Upper lobe of left lung (tissue), 6 donors: Measurements from ENCODE around the gene SLC25A23. TPM values are rescaled to one million over a fixed set of nuclear protein-coding genes. Genes with fewer than 3 reads are reported as not detected.

Experiments used
- ATAC-seq, 2 donors: fragments of 200-7000 bp; cut with Tn5 transposase; one replicate each; pipeline ENCODE4 v1.9.1; 2022; ENCODE audit warnings: mild to moderate bottlenecking in 2 of 2, moderate library complexity in 2 of 2; ENCODE audit not compliant: low FRiP score in 2 of 2
- DNase-seq, 2 donors: peaks; one replicate each; pipeline ENCODE4 v3.0.0-alpha.2; 2019 to 2020
- H3K27ac ChIP-seq, 4 donors: fragments of 200-600 bp; sonication (generic); one replicate each; pipeline ENCODE4 v1.5.1; 2016 to 2019
- H3K27me3 ChIP-seq, 4 donors: fragments of 200-600 bp; sonication (generic); one replicate each; pipeline ENCODE4 v1.5.1; 2017 to 2019
- H3K36me3 ChIP-seq, 4 donors: fragments of 200-600 bp; sonication (generic); one replicate each; pipeline ENCODE4 v1.5.1; 2016 to 2019
- H3K4me1 ChIP-seq, 4 donors: fragments of 200-600 bp; sonication (generic); one replicate each; pipeline ENCODE4 v1.5.1; 2018 to 2019
- H3K4me3 ChIP-seq, 4 donors: fragments of 200-600 bp; sonication (generic); one replicate each; pipeline ENCODE4 v1.5.1; 2017 to 2019; ENCODE audit warnings: mild to moderate bottlenecking in 2 of 4, moderate library complexity in 1 of 4
- H3K9me3 ChIP-seq, 4 donors: fragments of 200-600 bp; sonication (generic); one replicate each; pipeline ENCODE4 v1.5.1; 2018 to 2019
- CTCF ChIP-seq, 6 experiments: fragments of 450-650 bp in 4 of 6; fragments of 200-600 bp in 2 of 6; sonication (generic) in 2 of 6; IDR thresholded peaks; one replicate each; pipeline ENCODE4 v1.5.1; 2016 to 2019; ENCODE audit warnings: antibody characterized with exemption in 6 of 6
- EP300 ChIP-seq, 4 donors: sonication (generic); formaldehyde crosslinking; IDR thresholded peaks; one replicate each; pipeline ENCODE4 v1.5.1; 2017; ENCODE audit warnings: antibody characterized with exemption in 4 of 4, control low read depth in 2 of 4
- POLR2A ChIP-seq, 4 donors: fragments of 450-650 bp; IDR thresholded peaks; one replicate each; pipeline ENCODE4 v1.5.1; 2016 to 2017; ENCODE audit warnings: antibody characterized with exemption in 4 of 4, mild to moderate bottlenecking in 2 of 4
- POLR2AphosphoS5 ChIP-seq, 2 donors: sonication (generic); formaldehyde crosslinking; IDR thresholded peaks; one replicate each; pipeline ENCODE4 v1.5.1; 2017; ENCODE audit warnings: antibody characterized with exemption in 2 of 2
- WGBS, 2 donors: methylation state at CpG; one replicate each; pipeline ENCODE4 v1.1.5; 2017 to 2018; 5-methylcytosine and 5-hydroxymethylcytosine counted together
- total RNA-seq, 6 donors: library from RNA; depleted of rRNA in 4 of 6; stranded (reverse); fragments of >200 nt in 4 of 6; gene quantifications; one replicate each; pipeline versions ENCODE4 v1.1.0 to v1.2.1, GENCODE V29; 2016 to 2021
- donor health status: DM: no; HTN: no; CAD: no; lungs with moderate emphysema.
- donor health status: DM: no; HTN: yes; CAD: no; lungs with severe emphysema.

SLC25A23 gene
- total RNA-seq, 6 donors from 2014 or later, result 29.3 to 133 (median 64.5) TPM

GRCh38 chr19:6415591-6416190 lies 43.9 kb downstream of the SLC25A23 start:
- 90 to 97% methylated on average over 16 to 27 of the region's 32 CpGs for WGBS, 2 donors
- Histone ChIP-seq H3K4me1 (peaks cover 0 to 10% (median 4%) of the 10 kb centered on the region in 4 donors), H3K27ac (no peak overlapping the region), H3K9me3 (no peaks in the 10 kb centered on the region), H3K36me3 (peaks cover 50 to 73% (median 67%) of the 10 kb centered on the region in 4 donors), H3K4me3 (no peak overlapping the region), H3K27me3 (no peaks in the 10 kb centered on the region)
- no peak for ATAC-seq
- peak in 1 of 2 donors; percentile 83 for DNase-seq
- no peak for TF ChIP-seq EP300 (IDR thresholded peaks at IDR 0.05)
- no peak for TF ChIP-seq POLR2AphosphoS5 (IDR thresholded peaks at IDR 0.05)
- no peak for TF ChIP-seq CTCF (IDR thresholded peaks at IDR 0.05)
- no peak for TF ChIP-seq POLR2A (IDR thresholded peaks at IDR 0.05)

DNA sequence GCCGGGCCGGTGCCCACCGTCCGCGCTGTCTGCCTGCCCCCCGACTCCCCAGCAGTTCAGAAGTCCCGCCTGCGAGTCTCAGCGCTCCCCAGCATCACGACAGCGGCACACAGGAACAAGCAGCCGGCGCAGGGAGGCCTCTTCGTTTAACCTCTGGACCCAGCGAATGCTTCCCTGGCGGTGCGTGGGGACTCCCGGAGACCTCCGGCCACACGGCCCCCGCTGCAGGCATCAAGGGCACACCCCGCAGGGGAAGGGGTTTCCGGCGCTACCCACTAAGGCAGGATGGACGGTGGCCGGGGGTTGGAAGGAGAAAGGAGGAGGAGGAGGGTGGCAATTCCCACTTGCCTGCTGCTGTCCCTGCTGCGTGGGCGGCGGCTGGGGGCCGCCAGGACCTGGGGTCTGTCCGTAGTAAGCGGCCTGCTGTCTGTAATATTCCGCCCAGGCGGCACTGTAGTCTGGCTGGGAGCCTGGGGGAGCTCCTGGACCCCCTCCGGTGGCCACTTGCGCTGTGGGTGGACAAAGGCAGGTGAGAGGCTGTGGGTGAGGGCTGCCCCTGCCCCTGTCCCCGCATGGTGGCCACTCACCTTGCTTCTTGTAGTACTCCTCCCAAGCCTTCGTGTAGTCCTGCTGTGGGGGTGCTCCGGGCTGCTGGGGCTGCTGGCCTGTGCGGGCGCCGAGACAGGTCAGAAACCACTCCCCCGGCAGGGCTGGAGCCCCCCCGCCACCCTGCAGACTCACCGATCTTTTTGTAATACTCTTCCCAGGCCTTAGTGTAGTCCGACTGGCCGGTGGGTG lies 44.6 kb downstream of the SLC25A23 start:
- no peak overlapping the region for H3K4me3 ChIP-seq
- TF ChIP-seq POLR2AphosphoS5 (IDR thresholded peaks at IDR 0.05) (no peak), CTCF (IDR thresholded peaks at IDR 0.05) (no peak), EP300 (IDR thresholded peaks at IDR 0.05) (no peak), POLR2A (IDR thresholded peaks at IDR 0.05) (no peak)
- no peak overlapping the region for H3K27ac ChIP-seq
- no peak for ATAC-seq
- H3K36me3 ChIP-seq, result peaks cover 48 to 66% (median 61%) of the 10 kb centered on the region in 4 donors
- peaks cover 0 to 10% (median 4%) of the 10 kb centered on the region in 4 donors for H3K4me1 ChIP-seq
- peak in 1 of 2 donors; percentile 76 for DNase-seq
- no peaks in the 10 kb centered on the region for H3K27me3 ChIP-seq
- 94% methylated on average over 21 to 47 of the region's 47 CpGs for WGBS, 2 donors
- H3K9me3 ChIP-seq, result no peaks in the 10 kb centered on the region

GRCh38 chr19:6413721-6414643 lies 45.6 kb downstream of the SLC25A23 start:
- no peak for TF ChIP-seq CTCF (IDR thresholded peaks at IDR 0.05)
- TF ChIP-seq POLR2A (IDR thresholded peaks at IDR 0.05), result no peak
- TF ChIP-seq EP300 (IDR thresholded peaks at IDR 0.05), result no peak
- no peak for TF ChIP-seq POLR2AphosphoS5 (IDR thresholded peaks at IDR 0.05)
- Histone ChIP-seq H3K9me3 (no peaks in the 10 kb centered on the region), H3K27ac (peak overlapping the region in 2 of 4 donors; percentile 37 to 38), H3K4me3 (no peak overlapping the region), H3K27me3 (no peaks in the 10 kb centered on the region), H3K4me1 (peaks cover 0 to 10% (median 4%) of the 10 kb centered on the region in 4 donors), H3K36me3 (peaks cover 44 to 56% (median 51%) of the 10 kb centered on the region in 4 donors)
- DNase-seq (peak in 1 of 2 donors; percentile 82), ATAC-seq (no peak)
- 75 to 82% methylated on average over 32 to 42 of the region's 42 CpGs for WGBS, 2 donors

GRCh38 chr19:6413291-6413690 lies 46.3 kb downstream of the SLC25A23 start:
- no peak for TF ChIP-seq POLR2A (IDR thresholded peaks at IDR 0.05)
- no peak for TF ChIP-seq POLR2AphosphoS5 (IDR thresholded peaks at IDR 0.05)
- TF ChIP-seq CTCF (IDR thresholded peaks at IDR 0.05), result no peak
- TF ChIP-seq EP300 (IDR thresholded peaks at IDR 0.05), result no peak
- DNase-seq (peak in 1 of 2 donors; percentile 77), ATAC-seq (no peak)
- Histone ChIP-seq H3K36me3 (peaks cover 38 to 49% (median 44%) of the 10 kb centered on the region in 4 donors), H3K4me3 (no peak overlapping the region), H3K27ac (peak overlapping the region in 1 of 4 donors; percentile 38), H3K9me3 (no peaks in the 10 kb centered on the region), H3K4me1 (peaks cover 0 to 10% (median 4%) of the 10 kb centered on the region in 4 donors), H3K27me3 (no peaks in the 10 kb centered on the region)
- WGBS, 2 donors, result 48 to 52% methylated on average over 10 of the region's 10 CpGs
